Measurements from ENCODE around the gene C9.
"Not testable (repeated sequence)": the region's sequence is repeated elsewhere in the genome, so short reads cannot be mapped to it uniquely, and the experiment has no call there.

C9 gene

GRCh38 chr5:39370555-39371366 is 6.5 kb upstream of the C9 start:
- DNase-seq: no peak

- DNase-seq: no peak
Measured at GRCh38 chr5:39369123-39369815, 5.0 kb upstream of the C9 start.

- no peak for DNase-seq
Measured at GRCh38 chr5:39368116-39368515, 3.8 kb upstream of the C9 start.

GRCh38 chr5:39367711-39368110 is 3.4 kb upstream of the C9 start:
- no peak for DNase-seq

- no peak for DNase-seq
Measured at GRCh38 chr5:39363217-39363616, 1.1 kb downstream of the C9 start.

DNA sequence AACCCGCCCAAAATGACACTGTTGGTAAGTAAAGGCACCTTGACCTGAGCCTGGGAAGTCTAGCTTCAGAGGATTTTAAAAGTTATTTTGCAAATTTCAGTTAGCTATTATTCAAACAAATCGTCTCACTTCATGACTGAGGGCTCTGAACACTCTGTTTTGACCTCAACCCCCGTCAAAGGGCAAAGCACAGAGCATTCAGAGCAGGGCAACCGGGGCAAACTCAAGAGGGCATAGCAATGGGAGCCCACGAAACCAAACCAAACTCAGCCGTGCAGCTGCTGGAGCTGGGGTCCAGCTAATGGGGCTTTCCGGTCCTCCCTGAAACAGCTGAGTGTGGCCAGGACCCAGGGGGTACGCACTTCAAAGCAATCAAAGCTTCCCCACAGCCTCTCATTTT is 1.6 kb downstream of the C9 start:
- no peak for DNase-seq

- no peak for DNase-seq
Measured at GRCh38 chr5:39361306-39361705, 3.0 kb downstream of the C9 start.

DNA sequence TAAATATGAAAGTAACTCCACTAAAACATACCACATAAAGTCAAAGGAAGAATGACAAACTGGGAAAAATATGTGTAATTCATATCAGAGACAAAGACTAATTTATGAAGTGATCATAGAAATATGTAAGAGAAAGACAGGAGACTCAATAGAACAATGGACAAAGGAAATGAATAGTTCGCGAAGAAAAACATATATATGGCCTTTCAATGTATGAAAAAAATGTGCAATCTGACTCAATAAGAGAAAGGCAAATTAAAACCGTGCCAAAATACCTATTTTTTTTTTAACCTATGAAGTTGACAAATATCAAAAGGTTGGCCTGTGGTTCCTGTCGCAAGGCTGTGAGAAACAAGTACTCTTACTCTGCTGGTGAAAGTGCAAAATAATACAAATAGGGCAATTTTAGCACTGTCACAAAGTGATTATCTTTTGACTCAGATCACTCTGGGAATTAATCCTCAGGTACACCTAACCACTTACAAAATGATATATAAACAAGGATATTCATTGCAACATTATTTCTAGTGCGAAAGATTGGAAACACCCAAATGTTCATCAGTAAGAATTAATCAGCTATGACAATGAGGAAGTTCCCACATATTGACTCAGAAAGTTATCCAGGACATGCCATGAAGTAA is 3.7 kb downstream of the C9 start:
- DNase-seq: no peak

- DNase-seq: no peak
Measured at GRCh38 chr5:39356263-39356662, 8.0 kb downstream of the C9 start.

- DNase-seq: no peak
Measured at GRCh38 chr5:39355324-39355723, 9.0 kb downstream of the C9 start.

GRCh38 chr5:39353717-39354399 is 10.4 kb downstream of the C9 start:
- no peak for DNase-seq

GRCh38 chr5:39352951-39353350 is 11.3 kb downstream of the C9 start:
- DNase-seq: no peak

- DNase-seq: no peak
Measured at GRCh38 chr5:39352170-39352569, 12.1 kb downstream of the C9 start.

DNA sequence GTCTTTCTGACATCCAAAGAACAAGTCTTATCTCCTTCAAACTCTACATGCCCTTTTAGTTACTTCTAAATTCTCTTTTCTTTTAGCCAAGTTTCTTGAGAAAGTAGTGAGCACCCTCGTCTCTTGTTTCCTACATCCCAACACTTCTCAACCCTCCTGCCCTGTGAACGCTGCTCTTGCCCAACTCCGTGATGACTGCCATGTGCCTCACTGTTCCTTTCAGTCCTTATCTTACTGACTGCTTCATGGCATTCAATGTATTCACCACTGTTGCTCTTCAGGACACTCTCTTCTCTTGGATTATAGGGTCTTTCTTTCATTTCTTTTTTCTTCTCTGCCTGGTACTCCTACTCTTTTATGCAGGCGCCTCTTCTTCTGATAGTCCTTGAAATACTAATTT is 14.8 kb downstream of the C9 start:
- DNase-seq: no peak

- DNase-seq: no peak
Measured at GRCh38 chr5:39342460-39342859, 21.8 kb downstream of the C9 start.

DNA sequence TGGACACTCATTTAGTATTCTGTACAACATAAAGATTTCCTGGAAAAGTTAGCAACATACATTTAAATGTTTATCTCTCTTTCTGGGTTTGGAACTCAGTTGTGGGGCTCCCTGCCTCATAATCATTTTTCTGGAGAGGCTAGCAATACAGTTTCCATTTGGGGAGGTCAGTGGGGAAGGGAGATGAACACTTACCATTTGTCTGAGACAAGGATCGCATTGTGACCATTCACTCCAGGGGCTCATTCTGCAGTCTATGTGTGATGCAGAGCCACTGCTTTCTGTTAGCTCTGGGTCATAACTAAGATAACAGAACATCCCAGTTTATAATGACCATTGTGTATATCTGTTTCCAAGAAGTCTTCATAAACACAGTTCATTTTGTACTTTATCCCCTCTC is 22.4 kb downstream of the C9 start:
- no peak for DNase-seq

DNA sequence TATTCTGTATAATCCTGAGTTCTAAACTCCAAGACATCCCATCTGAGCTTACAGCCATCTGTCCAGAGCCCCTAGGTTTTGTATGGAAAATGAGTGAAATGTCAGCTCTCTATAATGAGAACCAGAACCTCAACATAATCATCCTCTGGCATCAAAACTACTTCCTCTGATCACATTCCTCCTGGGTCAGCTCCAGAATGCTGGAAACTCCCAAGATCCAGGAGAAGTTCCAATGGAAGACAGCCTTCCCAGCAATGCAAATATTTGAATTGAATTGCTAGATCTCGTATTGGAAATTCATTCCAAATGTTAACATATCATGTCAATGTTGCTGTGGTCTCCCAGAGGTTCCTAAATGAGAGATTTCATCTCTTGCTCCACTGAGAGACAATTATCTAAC is 23.8 kb downstream of the C9 start:
- DNase-seq: peak; percentile 31

GRCh38 chr5:39337252-39337915 is 26.9 kb downstream of the C9 start:
- no peak for DNase-seq

GRCh38 chr5:39334296-39334695 is 30.0 kb downstream of the C9 start:
- not testable (repeated sequence) for DNase-seq

GRCh38 chr5:39333104-39333503 is 31.2 kb downstream of the C9 start:
- DNase-seq: no peak

DNA sequence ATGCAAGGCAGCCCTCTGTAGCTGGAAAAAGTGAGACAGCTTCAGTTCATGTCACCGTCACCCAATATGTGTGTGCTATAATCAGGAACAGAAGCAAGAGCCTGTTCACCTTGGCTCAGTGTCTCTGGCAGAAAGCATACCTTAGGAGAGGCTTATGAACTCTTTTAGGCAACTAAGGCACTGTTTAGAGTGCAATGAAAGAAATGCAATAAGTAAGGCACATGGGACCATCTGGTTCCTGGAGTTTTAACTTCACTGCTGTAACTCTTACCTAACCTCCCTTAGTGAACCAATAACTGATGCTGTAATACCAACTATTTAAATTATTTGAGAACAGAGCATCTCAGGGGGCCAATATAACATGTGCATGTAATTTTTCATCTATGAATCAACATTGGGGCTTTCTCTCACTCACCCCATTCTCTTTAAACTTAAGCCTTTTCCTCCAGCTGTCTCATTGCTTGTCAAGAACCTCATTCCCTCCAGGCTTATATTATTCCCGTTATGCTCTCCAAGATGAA is 32.4 kb downstream of the C9 start:
- peak; percentile 70 for DNase-seq

DNA sequence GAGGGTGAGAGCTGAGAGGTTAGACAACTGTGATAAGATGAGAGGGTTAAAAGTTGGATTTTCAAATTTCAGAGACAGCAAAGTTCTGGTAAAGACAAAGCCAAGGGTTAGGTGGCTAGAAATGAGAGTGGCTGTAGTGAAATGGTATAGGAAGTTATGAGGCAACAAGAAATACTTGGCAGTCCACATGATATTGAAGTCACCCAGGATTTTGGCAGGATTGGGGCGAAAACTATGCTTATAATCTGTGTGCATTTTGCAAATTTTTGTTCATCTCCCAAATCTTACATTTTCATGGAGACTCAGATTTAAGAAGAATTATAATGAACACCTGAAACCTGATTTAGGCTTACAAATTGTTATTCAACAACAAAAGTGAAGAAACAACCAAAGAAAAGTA is 35.6 kb downstream of the C9 start:
- no peak for DNase-seq

DNA sequence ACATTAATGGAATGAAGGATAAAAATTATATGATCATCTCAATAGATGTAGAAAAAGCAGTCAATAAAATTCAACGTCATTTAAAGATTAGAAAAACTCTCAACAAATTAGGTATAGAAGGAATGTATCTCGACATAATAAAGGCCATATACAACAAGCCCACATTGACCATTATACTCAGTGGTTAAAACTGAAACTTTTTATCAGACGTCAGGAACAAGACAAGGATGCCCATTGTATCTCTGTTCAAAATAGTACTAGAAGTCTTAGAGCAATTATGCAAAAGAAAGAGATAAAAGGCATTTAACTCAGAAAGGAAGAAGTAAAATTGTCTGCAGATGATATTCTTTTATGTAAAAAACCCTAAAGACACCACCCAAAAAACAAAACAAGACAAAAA is 40.8 kb downstream of the C9 start:
- no peak for DNase-seq

Measured in fibroblast of skin of right quadriceps (primary cell).